NCI-H774 (cell line): ENCODE results near the gene RABEP1.
"Not testable (repeated sequence)": the region's sequence is repeated elsewhere in the genome, so short reads cannot be mapped to it uniquely, and the experiment has no call there.

ENCODE experiments used
- DNase-seq: peaks from one replicate; lab custom pipeline; 2025; lab: John Stamatoyannopoulos, UW

Gene RABEP1

GRCh38 chr17:5424909-5425308, 142.8 kb downstream of the RABEP1 start:
- DNase-seq = no peak

DNA sequence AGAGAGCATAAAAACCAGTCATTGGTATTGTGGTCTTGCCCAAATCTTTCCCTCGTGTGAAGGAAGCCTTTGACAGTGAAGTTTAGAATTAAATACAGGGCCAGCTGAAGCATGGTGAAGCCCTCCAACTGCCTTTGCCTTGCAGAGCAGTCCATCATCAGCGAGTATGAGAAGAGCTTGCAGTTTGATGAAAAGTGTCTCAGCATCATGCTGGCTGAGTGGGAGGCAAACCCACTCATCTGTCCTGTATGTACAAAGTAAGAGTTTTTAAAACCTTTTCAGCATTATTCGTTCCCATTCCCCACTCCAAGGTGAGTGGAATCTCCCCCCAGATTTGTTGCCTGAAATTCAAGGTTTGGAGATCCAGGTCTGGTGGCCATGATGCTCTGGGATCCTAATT, 143.7 kb downstream of the RABEP1 start:
- no peak for DNase-seq

DNA sequence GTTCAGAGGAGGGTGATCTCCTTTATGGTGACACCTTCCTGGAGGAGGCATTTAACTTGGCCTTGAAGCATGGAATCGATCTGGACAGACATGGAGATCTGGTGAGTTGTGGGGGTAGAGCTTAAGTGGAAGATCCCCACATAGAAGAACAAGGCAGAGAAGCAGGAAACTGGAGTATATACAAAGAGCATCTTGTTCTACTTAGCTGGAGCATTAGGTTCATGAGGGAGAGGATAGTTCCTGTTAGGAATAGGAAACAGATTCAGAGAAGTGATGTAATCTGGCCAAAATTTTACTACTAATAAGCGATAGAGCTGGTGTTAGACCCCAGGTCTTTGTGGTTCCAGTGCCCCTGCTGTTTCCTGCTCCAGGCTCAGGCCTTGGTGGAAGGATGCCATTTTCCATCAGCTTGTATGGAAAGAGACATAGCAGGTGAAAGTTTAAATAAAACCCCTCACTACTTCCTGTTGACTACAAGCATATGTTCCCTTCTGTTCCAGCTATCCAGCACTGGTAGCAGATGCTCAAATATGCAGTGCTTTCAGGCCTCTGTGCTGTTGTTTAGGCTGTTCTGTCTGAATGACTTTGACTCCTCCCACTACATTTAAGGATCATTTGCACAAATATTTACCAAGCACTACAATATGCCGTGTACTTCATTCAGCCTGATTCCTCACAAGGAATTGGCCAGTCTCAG, 147.3 kb downstream of the RABEP1 start:
- peak; percentile 3 for DNase-seq

- DNase-seq = no peak
These were observed 148.4 kb downstream of the RABEP1 start for GRCh38 chr17:5430413-5430999.

GRCh38 chr17:5431234-5431633, 149.2 kb downstream of the RABEP1 start:
- not testable (repeated sequence) for DNase-seq

DNA sequence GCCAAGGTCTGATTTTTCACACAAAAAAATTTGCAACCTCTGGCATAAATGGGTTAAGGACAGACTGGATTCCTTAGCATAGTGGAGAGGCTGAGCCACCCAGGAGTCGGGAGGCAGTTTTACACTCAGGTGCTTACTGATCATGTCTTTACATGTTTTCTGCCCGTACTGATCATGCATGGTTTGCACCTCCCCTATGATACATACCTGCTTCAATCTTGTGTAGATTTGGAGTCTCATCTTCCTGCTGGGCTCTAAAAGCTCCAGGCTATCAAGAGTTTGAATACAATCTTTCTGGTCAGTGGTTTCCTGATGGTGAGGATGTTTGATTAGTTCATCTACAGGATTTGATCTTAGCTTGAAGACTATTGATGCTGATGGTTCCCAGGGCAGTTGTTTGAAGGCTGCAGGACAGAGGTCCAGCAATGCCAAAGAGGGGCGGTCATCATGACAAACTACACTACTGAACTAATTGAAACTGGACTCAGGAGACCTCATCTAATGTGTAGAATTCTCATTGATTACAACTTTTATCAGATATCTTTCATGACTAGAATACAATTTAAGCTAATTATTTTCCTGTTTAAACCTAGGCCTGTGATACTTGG, 150.0 kb downstream of the RABEP1 start:
- no peak for DNase-seq

DNA sequence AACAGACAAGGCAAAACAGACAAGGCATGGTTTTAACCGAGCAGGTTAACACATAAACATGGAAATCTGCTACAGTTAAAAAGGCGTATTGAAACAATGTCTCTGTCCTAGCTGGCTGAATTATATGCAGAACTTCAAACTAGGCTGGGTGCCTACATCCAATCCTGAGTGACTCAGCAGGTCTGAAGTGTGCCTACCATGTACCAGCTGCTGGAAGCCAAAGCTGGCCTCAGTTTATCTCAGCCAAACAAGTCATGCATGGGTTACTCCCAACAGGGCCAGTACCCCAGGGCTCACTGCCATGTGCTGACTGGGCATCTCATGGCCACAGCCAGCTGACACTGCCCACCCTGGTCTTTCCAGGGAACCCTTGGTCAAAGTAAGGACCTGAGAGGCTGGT, 152.9 kb downstream of the RABEP1 start:
- DNase-seq = no peak
